HCT116 (cell line): ENCODE data around the gene ABR. TPM values are rescaled to one million over a fixed set of nuclear protein-coding genes. Genes with fewer than 3 reads are reported as not detected.

Experiments used
- ATAC-seq: fragments of 200-7000 bp; cut with Tn5 transposase; 2 replicates; pipeline ENCODE4 v1.9.1; 2020; ENCODE audit warnings: mild to moderate bottlenecking, moderate library complexity
- BruUV-seq: library from RNA; stranded (reverse); fragments of 400-500 nt; replicated peaks from 2 replicates; lab custom pipeline; 2021; lab: Mats Ljungman, UMichigan
- CTCF ChIA-PET: fragments of 300-600 bp; sonication (Branson Sonifier 250); formaldehyde crosslinking; loops from one replicate; lab custom pipeline; 2021; ENCODE audit warnings: antibody characterized with exemption; lab: Charles Lee
- POLR2A ChIA-PET: fragments of 300-600, 350-600 bp; sonication (Branson Sonifier 250); formaldehyde crosslinking; loops from one replicate; lab custom pipeline; 2021; ENCODE audit warnings: antibody characterized with exemption; lab: Charles Lee
- RAD21 ChIA-PET, 2 experiments: fragments of 300-600 bp; sonication (Branson Sonifier 250); formaldehyde crosslinking; loops; one replicate each; lab custom pipeline; 2023; ENCODE audit warnings: low total read pairs in 2 of 2; ENCODE audit not compliant: uncharacterized antibody in 2 of 2, unreplicated experiment in 2 of 2, low non-redundant PET in 1 of 2; lab: Charles Lee
- DNase-seq: peaks from one replicate; pipeline ENCODE4 v3.0.0-alpha.2; 2010; ENCODE audit warnings: low read depth, low spot score
- H2AFZ ChIP-seq: fragments of 200-600 bp; shearing (Covaris generic), sonication (generic); 2 replicates; pipeline ENCODE4 v1.6.1; 2017; ENCODE audit warnings: low read depth, mixed run types, mixed read lengths, antibody characterized with exemption, low read length; ENCODE audit not compliant: poor library complexity, severe bottlenecking
- H3K27ac ChIP-seq: 2 replicates; pipeline ENCODE4 v1.5.1; 2012; ENCODE audit warnings: low read depth, low read length
- H3K27me3 ChIP-seq: fragments of 200-600 bp; sonication (generic); 2 replicates; pipeline ENCODE4 v1.6.1; 2016; ENCODE audit warnings: mixed run types, low read length, mixed read lengths; ENCODE audit not compliant: insufficient read depth
- H3K36me3 ChIP-seq, 2 experiments: fragments of 200-500 bp in 1 of 2; fragments of 200-600 bp in 1 of 2; sonication (Bioruptor generic) in 1 of 2; sonication (generic) in 1 of 2; 2 replicates each; pipeline versions ENCODE4 v1.5.1 to v1.6.1; 2014 to 2016; ENCODE audit warnings: low read length in 2 of 2, inconsistent platforms in 1 of 2, mixed read lengths in 1 of 2, mixed run types in 1 of 2; ENCODE audit not compliant: insufficient read depth in 2 of 2, control insufficient read depth in 1 of 2
- H3K4me1 ChIP-seq, 2 experiments: fragments of 200-600 bp in 1 of 2; sonication (generic) in 1 of 2; 2 replicates each; pipeline versions ENCODE4 v1.5.1 to v1.6.1; 2012 to 2017; ENCODE audit warnings: low read length in 2 of 2, inconsistent platforms in 1 of 2, mild to moderate bottlenecking in 1 of 2, mixed read lengths in 1 of 2, mixed run types in 1 of 2, moderate library complexity in 1 of 2; ENCODE audit not compliant: insufficient read depth in 2 of 2, control insufficient read depth in 1 of 2
- H3K4me2 ChIP-seq: fragments of 200-600 bp; sonication (generic); 2 replicates; pipeline ENCODE4 v1.6.1; 2017; ENCODE audit warnings: mixed run types, low read length, mixed read lengths
- H3K4me3 ChIP-seq, 2 experiments: fragments of 200-600 bp in 1 of 2; sonication (generic) in 1 of 2; replicated peaks in 1 of 2; 2 replicates each; pipeline ENCODE4 v1.5.1; 2011 to 2016; ENCODE audit warnings: low read length in 2 of 2, control low read depth in 1 of 2, low read depth in 1 of 2, mild to moderate bottlenecking in 1 of 2, mixed read lengths in 1 of 2, mixed run types in 1 of 2
- H3K79me2 ChIP-seq: fragments of 200-600 bp; sonication (generic); 2 replicates; pipeline ENCODE4 v1.6.1; 2017; ENCODE audit warnings: mild to moderate bottlenecking, mixed run types, low read length, moderate library complexity, mixed read lengths; ENCODE audit not compliant: insufficient read depth
- H3K9ac ChIP-seq: fragments of 200-600 bp; sonication (generic); 2 replicates; pipeline ENCODE4 v1.6.1; 2016; ENCODE audit warnings: low read length, mixed read lengths
- H3K9me2 ChIP-seq: fragments of 200-600 bp; sonication (generic), shearing (Covaris generic); 2 replicates; pipeline ENCODE4 v1.6.1; 2017; ENCODE audit warnings: mixed run types, mild to moderate bottlenecking, moderate library complexity; ENCODE audit not compliant: insufficient read depth
- H3K9me3 ChIP-seq, 2 experiments: fragments of 200-500 bp in 1 of 2; fragments of 200-600 bp in 1 of 2; sonication (Bioruptor generic) in 1 of 2; sonication (generic) in 1 of 2; 2 replicates each; pipeline ENCODE4 v1.6.1; 2014 to 2017; ENCODE audit warnings: low read length in 2 of 2, mixed read lengths in 2 of 2, inconsistent platforms in 1 of 2, low read depth in 1 of 2, mild to moderate bottlenecking in 1 of 2, mixed run types in 1 of 2, moderate library complexity in 1 of 2; ENCODE audit not compliant: control insufficient read depth in 1 of 2, insufficient read depth in 1 of 2
- H4K20me1 ChIP-seq: fragments of 200-600 bp; sonication (generic), shearing (Covaris generic); 2 replicates; pipeline ENCODE4 v1.6.1; 2017; ENCODE audit warnings: mixed run types, mild to moderate bottlenecking, moderate library complexity; ENCODE audit not compliant: insufficient read depth
- CBX3 ChIP-seq: IDR thresholded peaks from 2 replicates; pipeline ENCODE4 v1.6.1; 2012; ENCODE audit warnings: low read depth
- CTCF ChIP-seq, 3 experiments: fragments of 200-600 bp in 1 of 3; sonication (generic) in 1 of 3; IDR thresholded peaks in 2 of 3; conservative IDR thresholded peaks in 1 of 3; 2 replicates each; pipeline ENCODE4 v1.5.1; 2012 to 2017; ENCODE audit warnings: low read depth in 2 of 3, low read length in 2 of 3, antibody characterized with exemption in 1 of 3, borderline replicate concordance in 1 of 3, control low read depth in 1 of 3, mild to moderate bottlenecking in 1 of 3, mixed read lengths in 1 of 3, mixed run types in 1 of 3, moderate library complexity in 1 of 3; ENCODE audit not compliant: insufficient read depth in 1 of 3
- ELF1 ChIP-seq: IDR thresholded peaks from 2 replicates; pipeline ENCODE4 v1.6.1; 2012; ENCODE audit warnings: low read depth, borderline replicate concordance
- EZH2 ChIP-seq: fragments of 200-600 bp; sonication (generic); IDR thresholded peaks from 2 replicates; pipeline ENCODE4 v1.6.1; 2017; ENCODE audit warnings: antibody characterized with exemption, mixed run types
- POLR2A ChIP-seq: IDR thresholded peaks from 2 replicates; pipeline ENCODE4 v1.7.0; 2011; ENCODE audit warnings: borderline replicate concordance; ENCODE audit not compliant: insufficient read depth, insufficient read length; ENCODE audit errors: extremely low read depth
- RAD21 ChIP-seq: IDR thresholded peaks from 2 replicates; pipeline ENCODE4 v1.6.1; 2012; ENCODE audit warnings: low read depth, mild to moderate bottlenecking
- SIN3A ChIP-seq: IDR thresholded peaks from 2 replicates; pipeline ENCODE4 v1.6.1; 2012; ENCODE audit warnings: low read depth
- SRF ChIP-seq: IDR thresholded peaks from 2 replicates; pipeline ENCODE4 v1.6.1; 2012; ENCODE audit warnings: low read depth
- TCF7L2 ChIP-seq: IDR thresholded peaks from 2 replicates; pipeline ENCODE4 v1.7.0; 2011; ENCODE audit warnings: borderline replicate concordance, inconsistent platforms; ENCODE audit not compliant: insufficient read depth, insufficient read length; ENCODE audit errors: extremely low read depth
- ZBTB33 ChIP-seq: IDR thresholded peaks from 2 replicates; pipeline ENCODE4 v1.6.1; 2011; ENCODE audit warnings: mild to moderate bottlenecking, low read length, moderate library complexity; ENCODE audit not compliant: insufficient replicate concordance; ENCODE audit errors: extremely low read depth
- ZNF274 ChIP-seq: fragments of 200-500 bp; sonication (Bioruptor generic); IDR thresholded peaks from 2 replicates; pipeline ENCODE4 v1.6.1; 2014; ENCODE audit warnings: mild to moderate bottlenecking, low read depth, low read length, inconsistent platforms
- intact Hi-C: fragments of 100-400 bp; cut with micrococcal nuclease; formaldehyde crosslinking; loops from 2 replicates; pipeline ENCODE4 v1.10.0; 2022
- total RNA-seq: library from RNA; stranded (reverse); gene quantifications from one replicate; pipeline ENCODE4 v1.2.1, GENCODE V29; 2021; ENCODE audit not compliant: unreplicated experiment

Gene ABR
- total RNA-seq, 1 experiment from 2014 or later = 58.5 TPM

- intact Hi-C loops = no loop called here
- Histone ChIP-seq H3K27me3 (no peaks in the 10 kb centered on the region), H3K4me1 (peaks cover 0 to under 1% of the 10 kb centered on the region in 2 experiments; a peak in 2 of 4 replicates), H2AFZ (no peak overlapping the region), H3K9me3 (no peaks in the 10 kb centered on the region), H3K9me2 (no peaks in the 10 kb centered on the region), H4K20me1 (no peaks in the 10 kb centered on the region), H3K36me3 (no peaks in the 10 kb centered on the region), H3K79me2 (no peaks in the 10 kb centered on the region), H3K4me3 (no peak overlapping the region), H3K27ac (no peak overlapping the region), H3K9ac (no peak overlapping the region), H3K4me2 (no peak overlapping the region)
- ChIA-PET POLR2A (no interaction called here), CTCF (no interaction called here), RAD21 (no interaction called here)
- no peak for DNase-seq
- no TSS peak for BruUV-seq
- ATAC-seq = no peak
- TF ChIP-seq ZBTB33 (no peak), RAD21 (no peak), TCF7L2 (no peak), EZH2 (no peak), CBX3 (no peak), CTCF (IDR thresholded peaks at IDR 0.05 in 2 of 3, conservative IDR thresholded peaks at IDR 0.05 in 1 of 3; ENCODE audit: borderline replicate concordance in 1 of 3, insufficient read depth in 1 of 3, low read depth in 2 of 3, low read length in 2 of 3) (no peak), POLR2A (no peak), SRF (no peak), ELF1 (no peak), ZNF274 (no peak), SIN3A (no peak)
These were observed 155.7 kb downstream of the ABR start for GRCh38 chr17:1024076-1024475.
